ENCODE data around the gene MPI. TPM values are rescaled to one million over a fixed set of nuclear protein-coding genes. Genes with fewer than 3 reads are reported as not detected.

Gene MPI
- total and polyA plus RNA-seq, 4 donors: 16.1 to 38.4 (median 31.9) TPM

DNA sequence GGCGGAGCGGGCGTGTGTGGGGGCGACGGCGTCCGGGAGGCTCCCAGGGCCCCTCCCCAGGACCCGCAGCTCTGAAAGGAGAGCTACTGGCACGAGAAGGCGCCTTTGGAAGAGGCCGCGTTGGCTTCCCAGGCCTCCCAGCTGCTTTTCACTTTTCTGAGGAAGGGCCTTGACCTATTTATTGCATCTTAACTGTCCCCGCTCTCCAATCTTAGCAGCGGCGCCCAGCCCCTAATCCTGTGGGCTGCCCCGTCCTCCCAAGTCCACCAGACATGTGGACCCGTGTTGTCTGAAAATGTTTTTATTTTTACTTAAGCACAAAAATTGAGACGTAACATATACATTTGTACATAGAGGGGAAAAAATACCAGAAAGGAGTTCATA is 46.4 kb upstream of the MPI start:
- peak overlapping the region; percentile 66 to 78 for H3K27ac ChIP-seq (ENCODE audit: low read depth in 1 of 2, low read length in 2 of 2)
- WGBS: 33% methylated on average over 18 of the region's 18 CpGs
- no peaks in the 10 kb centered on the region for H3K27me3 ChIP-seq (ENCODE audit: control insufficient read depth in 4 of 4, insufficient read depth in 4 of 4, low read length in 3 of 4)
- DNase-seq (ENCODE audit: low spot score): no peak
- H3K4me1 ChIP-seq (ENCODE audit: control insufficient read depth in 4 of 4, insufficient read depth in 4 of 4, low read length in 3 of 4): peaks cover 5 to 24% (median 13%) of the 10 kb centered on the region in 4 donors
- H3K9me3 ChIP-seq (ENCODE audit: control insufficient read depth in 4 of 4, low read length in 3 of 4): no peaks in the 10 kb centered on the region
- H3K9ac ChIP-seq (ENCODE audit: low read depth in 1 of 2, low read length in 2 of 2): peak overlapping the region; percentile 19 to 39
- peaks cover 5 to 21% (median 7%) of the 10 kb centered on the region in 4 donors for H3K36me3 ChIP-seq (ENCODE audit: control insufficient read depth in 4 of 4, insufficient read depth in 3 of 4, low read depth in 1 of 4, low read length in 3 of 4)
- peak overlapping the region in 2 of 3 donors; percentile 19 to 74 for H3K4me3 ChIP-seq (ENCODE audit: low read depth in 1 of 3, low read length in 3 of 3)
- TF ChIP-seq FOXA1 (IDR thresholded peaks at IDR 0.05) (no peak), GABPA (IDR thresholded peaks at IDR 0.05 in 1 of 2, conservative IDR thresholded peaks at IDR 0.05 in 1 of 2) (no peak), YY1 (IDR thresholded peaks at IDR 0.05) (no peak), ZBTB33 (IDR thresholded peaks at IDR 0.05) (no peak), RXRA (IDR thresholded peaks at IDR 0.05) (no peak), HNF4A (conservative IDR thresholded peaks at IDR 0.05) (no peak), SP1 (IDR thresholded peaks at IDR 0.05) (no peak), NR2F2 (IDR thresholded peaks at IDR 0.05) (no peak), CTCF (IDR thresholded peaks at IDR 0.05; ENCODE audit: low read depth, low read length, missing input control) (no peak), FOXA2 (IDR thresholded peaks at IDR 0.05) (no peak), TAF1 (conservative IDR thresholded peaks at IDR 0.05) (no peak), RAD21 (IDR thresholded peaks at IDR 0.05) (no peak), EGR1 (IDR thresholded peaks at IDR 0.05; ENCODE audit: low read depth in 2 of 2) (no peak), ATF3 (IDR thresholded peaks at IDR 0.05) (no peak), REST (IDR thresholded peaks at IDR 0.05) (no peak), JUND (IDR thresholded peaks at IDR 0.05) (no peak), HNF4G (IDR thresholded peaks at IDR 0.05) (no peak)
- TF ChIP-seq, protein P1, sequence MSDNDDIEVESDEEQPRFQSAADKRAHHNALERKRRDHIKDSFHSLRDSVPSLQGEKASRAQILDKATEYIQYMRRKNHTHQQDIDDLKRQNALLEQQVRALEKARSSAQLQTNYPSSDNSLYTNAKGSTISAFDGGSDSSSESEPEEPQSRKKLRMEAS (IDR thresholded peaks at IDR 0.05): no peak

All from liver (tissue), 9 donors.